ENCODE measurements around the gene RALB.

DNA sequence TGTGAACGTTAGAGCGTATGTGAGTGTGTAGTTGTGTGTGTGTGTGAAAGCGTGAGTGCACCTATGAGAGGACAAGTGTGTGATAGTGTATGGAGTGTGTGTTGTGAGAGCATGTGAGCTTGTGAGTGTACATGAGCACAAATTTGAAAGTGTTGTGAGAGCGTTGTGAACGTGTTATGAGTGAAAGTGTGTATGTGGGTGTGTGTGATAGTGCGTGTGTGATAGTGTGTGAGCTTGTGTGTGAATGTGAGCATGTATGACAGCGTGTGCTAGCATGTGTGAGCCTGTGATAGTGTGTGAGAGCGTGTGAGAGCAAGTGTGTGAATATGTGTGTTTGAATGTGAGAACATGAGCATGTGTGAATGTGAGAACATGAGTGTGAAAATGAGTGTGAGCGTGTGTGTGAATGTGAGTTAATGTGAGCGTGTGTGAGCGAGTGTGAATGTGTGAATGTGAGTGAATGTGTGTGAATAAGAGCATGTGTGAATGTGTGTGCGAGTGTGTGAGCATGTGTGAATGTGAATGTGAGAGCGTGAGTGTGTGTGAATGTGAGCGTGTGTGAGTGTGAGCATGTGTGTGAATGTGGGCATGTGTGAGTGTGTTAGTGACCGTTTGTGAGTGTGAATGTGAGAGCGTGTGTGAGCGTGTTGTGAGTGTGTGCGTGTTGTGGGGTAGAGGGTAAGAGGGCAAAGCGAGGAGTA lies 25.0 kb downstream of the RALB start:
- TF ChIP-seq RFX5 (IDR thresholded peaks at IDR 0.05) (no peak), EP300 (IDR thresholded peaks at IDR 0.05) (no peak), RARB (CRISPR knock-in tag; IDR thresholded peaks at IDR 0.05) (no peak), CEBPB (IDR thresholded peaks at IDR 0.05) (no peak), SREBF2 (IDR thresholded peaks at IDR 0.05) (no peak), EHMT2 (IDR thresholded peaks at IDR 0.05; ENCODE audit: low read depth) (no peak), NFE2L2 (conservative IDR thresholded peaks at IDR 0.05; ENCODE audit: low read length) (no peak), KDM1A (IDR thresholded peaks at IDR 0.05; ENCODE audit: low read depth) (no peak), POLR2A (IDR thresholded peaks at IDR 0.05; ENCODE audit: low read length) (no peak)
- TF ChIP-seq, protein P1, sequence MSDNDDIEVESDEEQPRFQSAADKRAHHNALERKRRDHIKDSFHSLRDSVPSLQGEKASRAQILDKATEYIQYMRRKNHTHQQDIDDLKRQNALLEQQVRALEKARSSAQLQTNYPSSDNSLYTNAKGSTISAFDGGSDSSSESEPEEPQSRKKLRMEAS (IDR thresholded peaks at IDR 0.05), result no peak
- TF ChIP-seq, protein P2, sequence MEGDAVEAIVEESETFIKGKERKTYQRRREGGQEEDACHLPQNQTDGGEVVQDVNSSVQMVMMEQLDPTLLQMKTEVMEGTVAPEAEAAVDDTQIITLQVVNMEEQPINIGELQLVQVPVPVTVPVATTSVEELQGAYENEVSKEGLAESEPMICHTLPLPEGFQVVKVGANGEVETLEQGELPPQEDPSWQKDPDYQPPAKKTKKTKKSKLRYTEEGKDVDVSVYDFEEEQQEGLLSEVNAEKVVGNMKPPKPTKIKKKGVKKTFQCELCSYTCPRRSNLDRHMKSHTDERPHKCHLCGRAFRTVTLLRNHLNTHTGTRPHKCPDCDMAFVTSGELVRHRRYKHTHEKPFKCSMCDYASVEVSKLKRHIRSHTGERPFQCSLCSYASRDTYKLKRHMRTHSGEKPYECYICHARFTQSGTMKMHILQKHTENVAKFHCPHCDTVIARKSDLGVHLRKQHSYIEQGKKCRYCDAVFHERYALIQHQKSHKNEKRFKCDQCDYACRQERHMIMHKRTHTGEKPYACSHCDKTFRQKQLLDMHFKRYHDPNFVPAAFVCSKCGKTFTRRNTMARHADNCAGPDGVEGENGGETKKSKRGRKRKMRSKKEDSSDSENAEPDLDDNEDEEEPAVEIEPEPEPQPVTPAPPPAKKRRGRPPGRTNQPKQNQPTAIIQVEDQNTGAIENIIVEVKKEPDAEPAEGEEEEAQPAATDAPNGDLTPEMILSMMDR (IDR thresholded peaks at IDR 0.05), result no peak
- TF ChIP-seq, protein P3, sequence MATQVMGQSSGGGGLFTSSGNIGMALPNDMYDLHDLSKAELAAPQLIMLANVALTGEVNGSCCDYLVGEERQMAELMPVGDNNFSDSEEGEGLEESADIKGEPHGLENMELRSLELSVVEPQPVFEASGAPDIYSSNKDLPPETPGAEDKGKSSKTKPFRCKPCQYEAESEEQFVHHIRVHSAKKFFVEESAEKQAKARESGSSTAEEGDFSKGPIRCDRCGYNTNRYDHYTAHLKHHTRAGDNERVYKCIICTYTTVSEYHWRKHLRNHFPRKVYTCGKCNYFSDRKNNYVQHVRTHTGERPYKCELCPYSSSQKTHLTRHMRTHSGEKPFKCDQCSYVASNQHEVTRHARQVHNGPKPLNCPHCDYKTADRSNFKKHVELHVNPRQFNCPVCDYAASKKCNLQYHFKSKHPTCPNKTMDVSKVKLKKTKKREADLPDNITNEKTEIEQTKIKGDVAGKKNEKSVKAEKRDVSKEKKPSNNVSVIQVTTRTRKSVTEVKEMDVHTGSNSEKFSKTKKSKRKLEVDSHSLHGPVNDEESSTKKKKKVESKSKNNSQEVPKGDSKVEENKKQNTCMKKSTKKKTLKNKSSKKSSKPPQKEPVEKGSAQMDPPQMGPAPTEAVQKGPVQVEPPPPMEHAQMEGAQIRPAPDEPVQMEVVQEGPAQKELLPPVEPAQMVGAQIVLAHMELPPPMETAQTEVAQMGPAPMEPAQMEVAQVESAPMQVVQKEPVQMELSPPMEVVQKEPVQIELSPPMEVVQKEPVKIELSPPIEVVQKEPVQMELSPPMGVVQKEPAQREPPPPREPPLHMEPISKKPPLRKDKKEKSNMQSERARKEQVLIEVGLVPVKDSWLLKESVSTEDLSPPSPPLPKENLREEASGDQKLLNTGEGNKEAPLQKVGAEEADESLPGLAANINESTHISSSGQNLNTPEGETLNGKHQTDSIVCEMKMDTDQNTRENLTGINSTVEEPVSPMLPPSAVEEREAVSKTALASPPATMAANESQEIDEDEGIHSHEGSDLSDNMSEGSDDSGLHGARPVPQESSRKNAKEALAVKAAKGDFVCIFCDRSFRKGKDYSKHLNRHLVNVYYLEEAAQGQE (IDR thresholded peaks at IDR 0.05), result no peak

Data from A549 (cell line).